GM12878 (cell line): ENCODE measurements around the gene UVRAG. TPM values are rescaled to one million over a fixed set of nuclear protein-coding genes. Genes with fewer than 3 reads are reported as not detected.

Source experiments
- ATAC-seq: fragments of 200-7000 bp; cut with Tn5 transposase; 3 replicates; pipeline ENCODE4 v1.9.1; 2020; ENCODE audit warnings: mild to moderate bottlenecking, moderate library complexity
- BruUV-seq: library from RNA; stranded (reverse); fragments of 400-500 nt; replicated peaks from 2 replicates; lab custom pipeline; 2021; lab: Mats Ljungman, UMichigan
- CTCF ChIA-PET: fragments of 300-600 bp; sonication (Branson Sonifier 250); formaldehyde crosslinking; extraction: SDS; loops from one replicate; lab custom pipeline; 2021; ENCODE audit warnings: inconsistent platforms; lab: Yijun Ruan, JAX
- POLR2A ChIA-PET: fragments of 350-600 bp; formaldehyde crosslinking; extraction: SDS; loops from one replicate; lab custom pipeline; 2021; ENCODE audit warnings: inconsistent platforms; lab: Charles Lee
- RAD21 ChIA-PET: fragments of 300-600 bp; sonication (Branson Sonifier 250); formaldehyde crosslinking; loops from one replicate; lab custom pipeline; 2023; ENCODE audit warnings: antibody characterized with exemption; ENCODE audit not compliant: unreplicated experiment; lab: Charles Lee
- SMC1A ChIA-PET: fragments of 300-600 bp; sonication (Branson Sonifier 250); formaldehyde crosslinking; loops from one replicate; lab custom pipeline; 2023; ENCODE audit not compliant: unreplicated experiment, uncharacterized antibody; lab: Charles Lee
- DNase-seq: peaks from one replicate; pipeline ENCODE4 v3.0.0-alpha.2; 2011; ENCODE audit warnings: low read depth, low spot score
- FAIRE-seq: peaks from 3 replicates; lab custom pipeline; 2011; peaks lifted over from hg19 to GRCh38; lab: Jason Lieb, UNC
- H2AFZ ChIP-seq: 2 replicates; pipeline ENCODE4 v1.6.0; 2011; ENCODE audit warnings: low read depth, low read length, control low read depth; ENCODE audit not compliant: control insufficient read depth
- H3K27ac ChIP-seq: 2 replicates; pipeline ENCODE4 v1.5.1; 2011; ENCODE audit warnings: control low read depth; ENCODE audit not compliant: control insufficient read depth, insufficient read depth
- H3K27me3 ChIP-seq, 2 experiments: replicated peaks in 1 of 2; 2 replicates each; pipeline versions ENCODE4 v1.6.0 to v1.6.1; 2011; ENCODE audit warnings: low read length in 1 of 2; ENCODE audit not compliant: control insufficient read depth in 2 of 2, insufficient read depth in 2 of 2
- H3K36me3 ChIP-seq, 2 experiments: 2 replicates each; pipeline ENCODE4 v1.5.1; 2011; ENCODE audit warnings: low read length in 1 of 2; ENCODE audit not compliant: control insufficient read depth in 2 of 2, insufficient read depth in 2 of 2
- H3K4me1 ChIP-seq: 2 replicates; pipeline ENCODE4 v1.6.1; 2011; ENCODE audit warnings: mild to moderate bottlenecking, low read length, moderate library complexity, mixed read lengths; ENCODE audit not compliant: control insufficient read depth, insufficient read depth
- H3K4me2 ChIP-seq: 2 replicates; pipeline ENCODE4 v1.6.0; 2011; ENCODE audit warnings: control low read depth; ENCODE audit not compliant: control insufficient read depth, insufficient read depth
- H3K4me3 ChIP-seq: fragments of 200-600 bp; sonication (generic); 2 replicates; pipeline ENCODE4 v1.5.1; 2016
- H3K79me2 ChIP-seq: 2 replicates; pipeline ENCODE4 v1.6.0; 2011; ENCODE audit warnings: low read length; ENCODE audit not compliant: control insufficient read depth, insufficient read depth
- H3K9ac ChIP-seq: 2 replicates; pipeline ENCODE4 v1.8.0; 2011; ENCODE audit warnings: low read length, control low read depth, mixed read lengths; ENCODE audit not compliant: control insufficient read depth, insufficient read depth
- H3K9me3 ChIP-seq: replicated peaks from 3 replicates; pipeline ENCODE4 v1.5.1; 2011; ENCODE audit warnings: mild to moderate bottlenecking, low read length; ENCODE audit not compliant: control insufficient read depth, insufficient read depth
- H4K20me1 ChIP-seq: 2 replicates; pipeline ENCODE4 v1.6.0; 2011; ENCODE audit not compliant: control insufficient read depth, insufficient read depth
- BCL3 ChIP-seq: IDR thresholded peaks from 2 replicates; pipeline ENCODE4 v1.6.1; 2011; ENCODE audit warnings: borderline replicate concordance, low read depth, mild to moderate bottlenecking, moderate library complexity, low read length; ENCODE audit not compliant: insufficient read depth, poor library complexity, severe bottlenecking
- CBX3 ChIP-seq: fragments of 200-600 bp; sonication (generic); IDR thresholded peaks from 2 replicates; pipeline ENCODE4 v1.6.1; 2016; ENCODE audit warnings: low read depth, borderline replicate concordance
- CEBPB ChIP-seq, 2 experiments: fragments of 150-350 bp in 1 of 2; IDR thresholded peaks; 2 replicates each; pipeline ENCODE4 v1.6.1; 2012 to 2014; ENCODE audit warnings: low read depth in 2 of 2, low read length in 2 of 2, borderline replicate concordance in 1 of 2, inconsistent platforms in 1 of 2
- EGR1 ChIP-seq, 2 experiments: IDR thresholded peaks; 1 replicate in 1 of 2; 2 replicates in 1 of 2; pipeline ENCODE4 v1.6.1; 2011 to 2012; ENCODE audit warnings: low read depth in 2 of 2, low read length in 2 of 2, borderline replicate concordance in 1 of 2, mild to moderate bottlenecking in 1 of 2, moderate library complexity in 1 of 2
- ESRRA ChIP-seq: IDR thresholded peaks from 2 replicates; pipeline ENCODE4 v1.6.1; 2012; ENCODE audit warnings: mild to moderate bottlenecking, low read length, improper control_type of control experiment
- FOS ChIP-seq: IDR thresholded peaks from 3 replicates; pipeline ENCODE4 v1.6.1; 2011; ENCODE audit warnings: borderline replicate concordance; ENCODE audit not compliant: insufficient read length; ENCODE audit errors: extremely low read depth
- IRF5 ChIP-seq: fragments of 450-650 bp; IDR thresholded peaks from 2 replicates; pipeline ENCODE4 v1.6.1; 2017; ENCODE audit warnings: borderline replicate concordance
- KDM1A ChIP-seq: fragments of 200-600 bp; sonication (generic); IDR thresholded peaks from 2 replicates; pipeline ENCODE4 v1.6.1; 2016; ENCODE audit warnings: borderline replicate concordance
- PBX3 ChIP-seq: IDR thresholded peaks from 2 replicates; pipeline ENCODE4 v1.6.1; 2011; ENCODE audit warnings: mild to moderate bottlenecking, low read depth, low read length, moderate library complexity; ENCODE audit not compliant: insufficient replicate concordance
- POLR2AphosphoS2 ChIP-seq: IDR thresholded peaks from 2 replicates; pipeline ENCODE4 v1.6.1; 2011; ENCODE audit warnings: low read depth, mild to moderate bottlenecking, low read length, improper control_type of control experiment, moderate library complexity
- SMAD1 ChIP-seq: fragments of 450-650 bp; IDR thresholded peaks from 2 replicates; pipeline ENCODE4 v1.6.1; 2018; ENCODE audit warnings: mild to moderate bottlenecking, low read depth; ENCODE audit not compliant: partially characterized antibody
- TAF1 ChIP-seq: IDR thresholded peaks from 2 replicates; pipeline ENCODE4 v1.6.1; 2011; ENCODE audit warnings: mild to moderate bottlenecking, low read depth, low read length, borderline replicate concordance
- WGBS: methylation state at CpG from one replicate; pipeline ENCODE4 v1.1.6; 2016; ENCODE audit warnings: low lambda C conversion rate; ENCODE audit not compliant: insufficient replicate concordance, insufficient coverage; ENCODE audit errors: missing lambda C conversion rate; 5-methylcytosine and 5-hydroxymethylcytosine counted together
- in situ Hi-C: fragments of 300-500 bp; cut with MboI; formaldehyde crosslinking; loops from 9 replicates; pipeline ENCODE4 v1.14.3; 2018; ENCODE audit warnings: mixed read lengths
- intact Hi-C: fragments of 100-400 bp; cut with micrococcal nuclease; formaldehyde crosslinking; loops from one replicate; pipeline ENCODE4 v1.14.2; 2022; ENCODE audit not compliant: unreplicated experiment
- polyA plus RNA-seq, 11 experiments: library from polyadenylated mRNA; depleted of rRNA in 4 of 11; unstranded in 6 of 11; stranded (reverse) in 5 of 11; fragments of >200 nt; fragmentation: Nextera tagmentation in 4 of 11; fragmentation: Illumina TruSeq in 1 of 11; extraction: Ambion mirVana in 4 of 11; extraction: Trizol in 1 of 11; gene quantifications; 1 replicate in 1 of 11; 2 replicates in 10 of 11; pipeline versions ENCODE4 v1.2.1 to v1.2.3, GENCODE V29; 2011 to 2016; ENCODE audit warnings: inconsistent platforms in 2 of 11, missing spikeins in 2 of 11, low read depth in 1 of 11
- total RNA-seq, 4 experiments: library from RNA; depleted of rRNA in 3 of 4; stranded (reverse); fragments of >200 nt in 3 of 4; fragmentation: Illumina TruSeq in 1 of 4; extraction: Trizol in 1 of 4; gene quantifications; 2 replicates each; pipeline versions ENCODE4 v1.2.1 to v1.2.3, GENCODE V29; 2013 to 2021
- TF ChIP-seq, protein P1 (sequence below): fragments of 450-650 bp; IDR thresholded peaks from 2 replicates; pipeline ENCODE4 v1.6.1; 2017; ENCODE audit warnings: mild to moderate bottlenecking, moderate library complexity

The UVRAG gene
- total and polyA plus RNA-seq, 10 of the 15 experiments (the other 5 are each of a cell fraction or from before 2014, with no cell fraction given): 7.0 to 43.4 (median 37.0) TPM

DNA sequence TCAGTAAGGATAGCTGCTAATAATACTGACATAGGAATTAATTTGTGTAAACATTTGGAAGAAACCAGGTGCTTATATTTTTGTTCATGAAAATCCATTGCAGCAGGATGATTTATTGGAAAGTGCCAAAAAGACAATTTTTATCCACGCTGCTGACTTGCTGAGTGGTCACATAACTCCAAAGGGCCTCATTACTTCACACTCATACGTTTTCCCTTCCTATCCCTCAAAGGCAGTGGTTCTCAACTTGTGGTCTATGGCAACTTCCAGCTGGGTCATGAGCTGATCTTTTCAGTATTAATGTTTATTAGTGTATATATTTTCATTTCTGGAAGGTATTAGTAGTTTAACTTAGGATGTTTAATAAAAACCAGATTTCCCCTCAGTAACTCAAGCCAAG, 178.1 kb downstream of the UVRAG start:
- ChIA-PET POLR2A (no interaction called here), CTCF (interaction anchor here (0.7 to 1.0 kb wide), 3 partner anchors 11 to 28 kb away, joined by 3 to 5 read pairs (median 3); no protein-coding TSS in a partner anchor), RAD21 (no interaction called here), SMC1A (interaction anchor here (0.7 to 1.4 kb wide), 5 partner anchors 11 to 140 kb away, joined by 3 to 4 read pairs (median 3); no protein-coding TSS in a partner anchor)
- Histone ChIP-seq H2AFZ (no peak overlapping the region), H3K4me1 (no peaks in the 10 kb centered on the region), H3K79me2 (no peaks in the 10 kb centered on the region; the same call in none of the 2 replicates), H4K20me1 (no peaks in the 10 kb centered on the region), H3K27ac (no peak overlapping the region), H3K4me3 (no peak overlapping the region), H3K9me3 (no peaks in the 10 kb centered on the region), H3K36me3 (peaks cover 1 to 19% of the 10 kb centered on the region in 2 experiments), H3K27me3 (no peaks in the 10 kb centered on the region), H3K9ac (no peak overlapping the region), H3K4me2 (no peak overlapping the region)
- 100% methylated on average over 2 of the region's 2 CpGs for WGBS
- FAIRE-seq (no peak), ATAC-seq (no peak), DNase-seq (no peak)
- no TSS peak for BruUV-seq
- in situ Hi-C loops: no loop called here
- intact Hi-C loops: no loop called here
- no peak for TF ChIP-seq CEBPB (IDR thresholded peaks at IDR 0.05; ENCODE audit: borderline replicate concordance in 1 of 2, low read depth in 2 of 2, low read length in 2 of 2)
- TF ChIP-seq EGR1 (IDR thresholded peaks at IDR 0.05; ENCODE audit: borderline replicate concordance in 1 of 2, low read depth in 2 of 2, low read length in 2 of 2): no peak
- TF ChIP-seq, protein P1, sequence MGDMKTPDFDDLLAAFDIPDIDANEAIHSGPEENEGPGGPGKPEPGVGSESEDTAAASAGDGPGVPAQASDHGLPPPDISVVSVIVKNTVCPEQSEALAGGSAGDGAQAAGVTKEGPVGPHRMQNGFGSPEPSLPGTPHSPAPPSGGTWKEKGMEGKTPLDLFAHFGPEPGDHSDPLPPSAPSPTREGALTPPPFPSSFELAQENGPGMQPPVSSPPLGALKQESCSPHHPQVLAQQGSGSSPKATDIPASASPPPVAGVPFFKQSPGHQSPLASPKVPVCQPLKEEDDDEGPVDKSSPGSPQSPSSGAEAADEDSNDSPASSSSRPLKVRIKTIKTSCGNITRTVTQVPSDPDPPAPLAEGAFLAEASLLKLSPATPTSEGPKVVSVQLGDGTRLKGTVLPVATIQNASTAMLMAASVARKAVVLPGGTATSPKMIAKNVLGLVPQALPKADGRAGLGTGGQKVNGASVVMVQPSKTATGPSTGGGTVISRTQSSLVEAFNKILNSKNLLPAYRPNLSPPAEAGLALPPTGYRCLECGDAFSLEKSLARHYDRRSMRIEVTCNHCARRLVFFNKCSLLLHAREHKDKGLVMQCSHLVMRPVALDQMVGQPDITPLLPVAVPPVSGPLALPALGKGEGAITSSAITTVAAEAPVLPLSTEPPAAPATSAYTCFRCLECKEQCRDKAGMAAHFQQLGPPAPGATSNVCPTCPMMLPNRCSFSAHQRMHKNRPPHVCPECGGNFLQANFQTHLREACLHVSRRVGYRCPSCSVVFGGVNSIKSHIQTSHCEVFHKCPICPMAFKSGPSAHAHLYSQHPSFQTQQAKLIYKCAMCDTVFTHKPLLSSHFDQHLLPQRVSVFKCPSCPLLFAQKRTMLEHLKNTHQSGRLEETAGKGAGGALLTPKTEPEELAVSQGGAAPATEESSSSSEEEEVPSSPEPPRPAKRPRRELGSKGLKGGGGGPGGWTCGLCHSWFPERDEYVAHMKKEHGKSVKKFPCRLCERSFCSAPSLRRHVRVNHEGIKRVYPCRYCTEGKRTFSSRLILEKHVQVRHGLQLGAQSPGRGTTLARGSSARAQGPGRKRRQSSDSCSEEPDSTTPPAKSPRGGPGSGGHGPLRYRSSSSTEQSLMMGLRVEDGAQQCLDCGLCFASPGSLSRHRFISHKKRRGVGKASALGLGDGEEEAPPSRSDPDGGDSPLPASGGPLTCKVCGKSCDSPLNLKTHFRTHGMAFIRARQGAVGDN: no peak
- TF ChIP-seq POLR2AphosphoS2: no peak
- no peak for TF ChIP-seq CBX3
- TF ChIP-seq ESRRA: no peak
- no peak for TF ChIP-seq FOS
- TF ChIP-seq IRF5: no peak
- TF ChIP-seq TAF1: no peak
- no peak for TF ChIP-seq KDM1A
- no peak for TF ChIP-seq SMAD1
- no peak for TF ChIP-seq BCL3
- no peak for TF ChIP-seq PBX3
